HFFc6 (cell line): ENCODE data around the gene TMEM269. TPM values are rescaled to one million over a fixed set of nuclear protein-coding genes. Genes with fewer than 3 reads are reported as not detected.
"Not testable (repeated sequence)": the region's sequence is repeated elsewhere in the genome, so short reads cannot be mapped to it uniquely, and the experiment has no call there.

ENCODE experiments used
- DNase-seq: peaks from one replicate; pipeline ENCODE4 v3.0.0-alpha.2; 2018
- H3K27ac Mint-ChIP-seq: 2 replicates; pipeline ENCODE4 v1.8.0; 2020; ENCODE audit warnings: mild to moderate bottlenecking, mixed read lengths
- H3K27me3 Mint-ChIP-seq: 2 replicates; pipeline ENCODE4 v1.8.0; 2021; ENCODE audit warnings: mild to moderate bottlenecking, moderate library complexity, mixed read lengths; ENCODE audit not compliant: insufficient read depth
- H3K36me3 Mint-ChIP-seq: 2 replicates; pipeline ENCODE4 v1.8.0; 2021; ENCODE audit warnings: low read depth, mixed read lengths
- H3K4me1 Mint-ChIP-seq: 2 replicates; pipeline ENCODE4 v1.8.0; 2020; ENCODE audit warnings: low read depth, mixed read lengths
- H3K4me3 Mint-ChIP-seq: 2 replicates; pipeline ENCODE4 v1.8.0; 2020; ENCODE audit warnings: mild to moderate bottlenecking, moderate library complexity, mixed read lengths
- H3K9me3 Mint-ChIP-seq: 2 replicates; pipeline ENCODE4 v1.8.0; 2020; ENCODE audit warnings: mild to moderate bottlenecking, mixed read lengths
- total RNA-seq, 6 experiments: library from RNA; stranded (reverse); fragmentation: NEBNext Ultra II Directional; extraction: Animal tissue kit (Norgen Biotek cat#: 25700); gene quantifications; 2 replicates in 1 of 6; 3 replicates in 5 of 6; pipeline ENCODE4 v1.2.3, GENCODE V29; 2021
- TF ChIP-seq, protein P1 (sequence below): fragments of 200-600 bp; sonication (generic); IDR thresholded peaks from 2 replicates; pipeline ENCODE4 v1.5.0; 2021; ENCODE audit warnings: antibody characterized with exemption, mild to moderate bottlenecking

Gene TMEM269
- total RNA-seq, 6 experiments from 2014 or later = not detected

GRCh38 chr1:42797979-42798378, 13.2 kb downstream of the TMEM269 start:
- DNase-seq = no peak
- no peak overlapping the region for H3K4me3 Mint-ChIP-seq

GRCh38 chr1:42801832-42802473, 17.2 kb downstream of the TMEM269 start:
- Mint-ChIP-seq H3K36me3 (peaks cover 7% of the 10 kb centered on the region; the same call in 1 of the 2 replicates), H3K4me1 (peaks cover 21% of the 10 kb centered on the region), H3K4me3 (no peak overlapping the region), H3K9me3 (no peaks in the 10 kb centered on the region), H3K27ac (no peak overlapping the region; the same call in none of the 2 replicates), H3K27me3 (peaks cover 9% of the 10 kb centered on the region)
- TF ChIP-seq, protein P1, sequence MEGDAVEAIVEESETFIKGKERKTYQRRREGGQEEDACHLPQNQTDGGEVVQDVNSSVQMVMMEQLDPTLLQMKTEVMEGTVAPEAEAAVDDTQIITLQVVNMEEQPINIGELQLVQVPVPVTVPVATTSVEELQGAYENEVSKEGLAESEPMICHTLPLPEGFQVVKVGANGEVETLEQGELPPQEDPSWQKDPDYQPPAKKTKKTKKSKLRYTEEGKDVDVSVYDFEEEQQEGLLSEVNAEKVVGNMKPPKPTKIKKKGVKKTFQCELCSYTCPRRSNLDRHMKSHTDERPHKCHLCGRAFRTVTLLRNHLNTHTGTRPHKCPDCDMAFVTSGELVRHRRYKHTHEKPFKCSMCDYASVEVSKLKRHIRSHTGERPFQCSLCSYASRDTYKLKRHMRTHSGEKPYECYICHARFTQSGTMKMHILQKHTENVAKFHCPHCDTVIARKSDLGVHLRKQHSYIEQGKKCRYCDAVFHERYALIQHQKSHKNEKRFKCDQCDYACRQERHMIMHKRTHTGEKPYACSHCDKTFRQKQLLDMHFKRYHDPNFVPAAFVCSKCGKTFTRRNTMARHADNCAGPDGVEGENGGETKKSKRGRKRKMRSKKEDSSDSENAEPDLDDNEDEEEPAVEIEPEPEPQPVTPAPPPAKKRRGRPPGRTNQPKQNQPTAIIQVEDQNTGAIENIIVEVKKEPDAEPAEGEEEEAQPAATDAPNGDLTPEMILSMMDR = no peak
- peak; percentile 25 for DNase-seq

More at GRCh38 chr1:42797979-42798378, 13.2 kb downstream of the TMEM269 start:
- H3K36me3 Mint-ChIP-seq = no peaks in the 10 kb centered on the region
- H3K27me3 Mint-ChIP-seq = peaks cover 12% of the 10 kb centered on the region
- no peak overlapping the region for H3K27ac Mint-ChIP-seq
- H3K9me3 Mint-ChIP-seq = no peaks in the 10 kb centered on the region
- TF ChIP-seq, protein P1 = no peak
- H3K4me1 Mint-ChIP-seq = peaks cover 7% of the 10 kb centered on the region

GRCh38 chr1:42806171-42806570, 21.4 kb downstream of the TMEM269 start:
- peak overlapping the region; percentile 21; the same call in 1 of the 2 replicates for H3K27ac Mint-ChIP-seq
- H3K4me3 Mint-ChIP-seq = no peak overlapping the region
- H3K9me3 Mint-ChIP-seq = no peaks in the 10 kb centered on the region
- peaks cover 31% of the 10 kb centered on the region for H3K4me1 Mint-ChIP-seq
- no peak for DNase-seq
- H3K36me3 Mint-ChIP-seq = peaks cover 7% of the 10 kb centered on the region; the same call in 1 of the 2 replicates
- TF ChIP-seq, protein P1 = no peak
- peaks cover 2% of the 10 kb centered on the region for H3K27me3 Mint-ChIP-seq

GRCh38 chr1:42806593-42806992, 21.8 kb downstream of the TMEM269 start:
- Mint-ChIP-seq H3K27me3 (peaks cover 1% of the 10 kb centered on the region; the same call in 1 of the 2 replicates), H3K9me3 (no peaks in the 10 kb centered on the region), H3K36me3 (peaks cover 7% of the 10 kb centered on the region; the same call in 1 of the 2 replicates), H3K4me1 (peaks cover 31% of the 10 kb centered on the region), H3K4me3 (peak overlapping the region; percentile 37; the same call in 1 of the 2 replicates), H3K27ac (peak overlapping the region; percentile 21; the same call in 1 of the 2 replicates)
- DNase-seq = no peak
- TF ChIP-seq, protein P1 = no peak

- no peak for DNase-seq
- H3K9me3 Mint-ChIP-seq = no peaks in the 10 kb centered on the region
- H3K27me3 Mint-ChIP-seq = peaks cover 1% of the 10 kb centered on the region; the same call in 1 of the 2 replicates
- H3K27ac Mint-ChIP-seq = peak overlapping the region; percentile 12; the same call in 1 of the 2 replicates
- TF ChIP-seq, protein P1 = no peak
- peaks cover 26% of the 10 kb centered on the region for H3K4me1 Mint-ChIP-seq
- no peak overlapping the region; the same call in 1 of the 2 replicates for H3K4me3 Mint-ChIP-seq
- H3K36me3 Mint-ChIP-seq = peaks cover 7% of the 10 kb centered on the region; the same call in 1 of the 2 replicates
These were observed 22.4 kb downstream of the TMEM269 start for GRCh38 chr1:42807056-42807668.

DNA sequence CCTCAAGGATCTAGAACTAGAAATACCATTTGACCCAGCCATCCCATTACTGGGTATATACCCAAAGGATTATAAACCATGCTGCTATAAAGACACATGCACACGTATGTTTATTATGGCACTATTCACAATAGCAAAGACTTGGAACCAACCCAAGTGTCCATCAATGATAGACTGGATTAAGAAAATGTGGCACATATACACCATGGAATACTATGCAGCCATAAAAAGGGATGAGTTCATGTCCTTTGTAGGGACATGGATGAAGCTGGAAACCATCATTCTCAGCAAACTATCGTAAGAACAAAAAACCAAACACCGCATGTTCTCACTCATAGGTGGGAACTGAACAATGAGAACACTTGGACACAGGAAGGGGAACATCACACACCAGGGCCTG, 30.0 kb downstream of the TMEM269 start:
- Mint-ChIP-seq H3K36me3 (peaks cover 14% of the 10 kb centered on the region), H3K4me1 (peaks cover 38% of the 10 kb centered on the region)
- not testable (repeated sequence) for H3K4me3 Mint-ChIP-seq, DNase-seq, H3K9me3 Mint-ChIP-seq, H3K27ac Mint-ChIP-seq, H3K27me3 Mint-ChIP-seq
